ENCODE data around the gene GTF2H3. TPM values are rescaled to one million over a fixed set of nuclear protein-coding genes. Genes with fewer than 3 reads are reported as not detected.

GTF2H3 gene
- total and polyA plus RNA-seq, 2 experiments from 2014 or later = 10.5 to 27.7 TPM

GRCh38 chr12:123655420-123655819 is 21.8 kb downstream of the GTF2H3 start (continued):
- TF ChIP-seq ZNF462 (CRISPR knock-in tag; IDR thresholded peaks at IDR 0.05) (no peak), CREB1 (CRISPR knock-in tag; IDR thresholded peaks at IDR 0.05; ENCODE audit: low read depth) (no peak), ZNF331 (CRISPR knock-in tag; IDR thresholded peaks at IDR 0.05; ENCODE audit: low read depth) (no peak), ETS1 (IDR thresholded peaks at IDR 0.05) (no peak), CTCF (conservative IDR thresholded peaks at IDR 0.05; ENCODE audit: low read depth in 2 of 2) (no peak), EZH2phosphoT487 (IDR thresholded peaks at IDR 0.05; ENCODE audit: unreplicated experiment) (no peak), NANOG (IDR thresholded peaks at IDR 0.05; ENCODE audit: borderline replicate concordance) (no peak)

Data from GM23338 (cell line).